A549 (cell line): ENCODE measurements around the gene PHTF1. TPM values are rescaled to one million over a fixed set of nuclear protein-coding genes. Genes with fewer than 3 reads are reported as not detected.

Source experiments
- ATAC-seq, 2 experiments: fragments of 200-7000 bp in 1 of 2; fragments of >200 bp in 1 of 2; cut with Nextera tagmentation in 1 of 2; cut with Tn5 transposase in 1 of 2; 3 replicates each; pipeline versions ENCODE4 v1.8.0 to v1.9.1; 2018 to 2020; ENCODE audit warnings: mild to moderate bottlenecking in 1 of 2, moderate library complexity in 1 of 2
- CTCF ChIA-PET: fragments of 300-600 bp; sonication (Branson Sonifier 250); formaldehyde crosslinking; extraction: SDS; loops from one replicate; lab custom pipeline; 2021; ENCODE audit warnings: antibody characterized with exemption, inconsistent platforms; lab: Yijun Ruan, JAX
- POLR2A ChIA-PET: fragments of 350-600 bp; formaldehyde crosslinking; extraction: SDS; loops from one replicate; lab custom pipeline; 2021; ENCODE audit warnings: antibody characterized with exemption, inconsistent platforms; lab: Yijun Ruan, JAX
- DNase-seq, 2 experiments: peaks; one replicate each; pipeline versions ENCODE4 v3.0.0 to v3.0.0-alpha.2; 2011 to 2016; ENCODE audit warnings: low read depth in 1 of 2, low spot score in 1 of 2
- FAIRE-seq: peaks from 2 replicates; lab custom pipeline; 2011; peaks lifted over from hg19 to GRCh38; lab: Jason Lieb, UNC
- H3K27ac ChIP-seq, 2 experiments: fragments of >200 bp; sonication (Bioruptor Twin); formaldehyde crosslinking; 3 replicates each; pipeline ENCODE4 v1.5.1; 2016 to 2017
- H3K4me1 ChIP-seq: fragments of >200 bp; sonication (Bioruptor Twin); formaldehyde crosslinking; 3 replicates; pipeline ENCODE4 v1.6.1; 2016
- H3K4me2 ChIP-seq: fragments of >200 bp; sonication (Bioruptor Twin); formaldehyde crosslinking; 3 replicates; pipeline ENCODE4 v1.6.1; 2016
- H3K4me3 ChIP-seq: fragments of >200 bp; sonication (Bioruptor Twin); formaldehyde crosslinking; 3 replicates; pipeline ENCODE4 v1.5.1; 2016
- H3K9me3 ChIP-seq: fragments of >200 bp; sonication (Bioruptor Twin); formaldehyde crosslinking; 3 replicates; pipeline ENCODE4 v1.6.1; 2016
- BCL3 ChIP-seq: fragments of >200 bp; sonication (Bioruptor Twin); formaldehyde crosslinking; IDR thresholded peaks from 3 replicates; pipeline ENCODE4 v1.6.1; 2016
- CBX8 ChIP-seq: fragments of 200-600 bp; sonication (generic); IDR thresholded peaks from 2 replicates; pipeline ENCODE4 v1.6.1; 2016
- CEBPB ChIP-seq, 2 experiments: fragments of >200 bp in 1 of 2; sonication (Bioruptor Twin) in 1 of 2; formaldehyde crosslinking in 1 of 2; IDR thresholded peaks; 2 replicates each; pipeline ENCODE4 v1.6.1; 2012 to 2016
- EP300 ChIP-seq, 2 experiments: fragments of >200 bp; sonication (Bioruptor Twin); formaldehyde crosslinking; IDR thresholded peaks; 2 replicates in 1 of 2; 3 replicates in 1 of 2; pipeline ENCODE4 v1.6.1; 2016 to 2017
- FOSB ChIP-seq: fragments of 250-450 bp; sonication (Bioruptor Pico); IDR thresholded peaks from 2 replicates; pipeline ENCODE4 v1.5.0; 2020; ENCODE audit warnings: mild to moderate bottlenecking, moderate library complexity
- FOSL2 ChIP-seq, 2 experiments: fragments of 450-650 bp in 1 of 2; fragments of >200 bp in 1 of 2; sonication (Bioruptor Twin) in 1 of 2; formaldehyde crosslinking; IDR thresholded peaks; 2 replicates each; pipeline versions ENCODE4 v1.5.0 to v1.6.1; 2016 to 2020; ENCODE audit warnings: mild to moderate bottlenecking in 1 of 2, moderate library complexity in 1 of 2
- HEYL ChIP-seq: fragments of 250-450 bp; sonication (Bioruptor Pico); IDR thresholded peaks from 2 replicates; pipeline ENCODE4 v1.8.0; 2021; ENCODE audit warnings: mild to moderate bottlenecking, moderate library complexity
- HOXB13 ChIP-seq: fragments of 250-450 bp; sonication (Bioruptor Pico); IDR thresholded peaks from 2 replicates; pipeline ENCODE4 v1.5.0; 2020; ENCODE audit warnings: low read depth, mild to moderate bottlenecking, moderate library complexity
- JUNB ChIP-seq: fragments of >200 bp; sonication (Bioruptor Twin); formaldehyde crosslinking; IDR thresholded peaks from 2 replicates; pipeline ENCODE4 v1.6.1; 2016
- KDM1A ChIP-seq: fragments of 200-600 bp; sonication (generic); IDR thresholded peaks from 2 replicates; pipeline ENCODE4 v1.6.1; 2016; ENCODE audit warnings: low read depth, mild to moderate bottlenecking
- KDM5A ChIP-seq: fragments of 200-600 bp; sonication (generic); IDR thresholded peaks from 2 replicates; pipeline ENCODE4 v1.6.1; 2016; ENCODE audit warnings: antibody characterized with exemption, mild to moderate bottlenecking
- NR3C1 ChIP-seq: fragments of >200 bp; sonication (Bioruptor Twin); formaldehyde crosslinking; IDR thresholded peaks from 3 replicates; pipeline ENCODE4 v1.6.1; 2017
- PBX3 ChIP-seq: IDR thresholded peaks from 2 replicates; pipeline ENCODE4 v1.6.1; 2012
- PHF8 ChIP-seq: fragments of 200-600 bp; sonication (generic); IDR thresholded peaks from 2 replicates; pipeline ENCODE4 v1.6.1; 2016; ENCODE audit warnings: low read depth, mild to moderate bottlenecking, antibody characterized with exemption, moderate library complexity, borderline replicate concordance
- POLR2A ChIP-seq: IDR thresholded peaks from 2 replicates; pipeline ENCODE4 v1.6.1; 2012; ENCODE audit warnings: mild to moderate bottlenecking, low read length
- POLR2AphosphoS2 ChIP-seq: conservative IDR thresholded peaks from 2 replicates; pipeline ENCODE4 v1.6.1; 2012; ENCODE audit warnings: low read length, improper control_type of control experiment, inconsistent platforms
- RCOR1 ChIP-seq: fragments of 150-350 bp; IDR thresholded peaks from 2 replicates; pipeline ENCODE4 v1.6.1; 2014; ENCODE audit warnings: antibody characterized with exemption, low read length, low read depth
- RFX5 ChIP-seq: fragments of 450-650 bp; IDR thresholded peaks from 2 replicates; pipeline ENCODE4 v1.7.1; 2014; ENCODE audit warnings: antibody characterized with exemption, mild to moderate bottlenecking, moderate library complexity
- RNF2 ChIP-seq: fragments of 200-600 bp; sonication (generic); IDR thresholded peaks from 2 replicates; pipeline ENCODE4 v1.6.1; 2016; ENCODE audit warnings: low read depth, mild to moderate bottlenecking, antibody characterized with exemption, moderate library complexity, borderline replicate concordance
- SMC3 ChIP-seq: fragments of >200 bp; sonication (Bioruptor Twin); formaldehyde crosslinking; IDR thresholded peaks from 3 replicates; pipeline ENCODE4 v1.6.1; 2018; ENCODE audit warnings: inconsistent platforms
- SREBF2 ChIP-seq: fragments of 450-650 bp; IDR thresholded peaks from 2 replicates; pipeline ENCODE4 v1.6.1; 2014; ENCODE audit warnings: mild to moderate bottlenecking, moderate library complexity
- TP53 ChIP-seq: fragments of 250-450 bp; sonication (Bioruptor Pico); IDR thresholded peaks from 2 replicates; pipeline ENCODE4 v1.5.0; 2021; ENCODE audit warnings: mild to moderate bottlenecking, moderate library complexity
- USF2 ChIP-seq: fragments of 450-650 bp; IDR thresholded peaks from 2 replicates; pipeline ENCODE4 v1.6.1; 2014; ENCODE audit warnings: antibody characterized with exemption
- ZC3H11A ChIP-seq: fragments of 450-650 bp; IDR thresholded peaks from 2 replicates; pipeline ENCODE4 v1.6.1; 2014; ENCODE audit warnings: antibody characterized with exemption, mild to moderate bottlenecking
- ZFP36 ChIP-seq: fragments of 450-650 bp; IDR thresholded peaks from 2 replicates; pipeline ENCODE4 v1.6.1; 2014; ENCODE audit warnings: borderline replicate concordance; ENCODE audit not compliant: partially characterized antibody
- ZSCAN20 ChIP-seq: fragments of 250-450 bp; sonication (Bioruptor Pico); IDR thresholded peaks from 2 replicates; pipeline ENCODE4 v1.8.0; 2022; ENCODE audit warnings: mild to moderate bottlenecking, moderate library complexity
- WGBS: methylation state at CpG from one replicate; pipeline ENCODE4 v1.1.6; 2017; ENCODE audit errors: missing lambda C conversion rate; 5-methylcytosine and 5-hydroxymethylcytosine counted together
- polyA plus RNA-seq, 4 experiments: library from polyadenylated mRNA; depleted of rRNA in 3 of 4; stranded (reverse); fragments of >200 nt; fragmentation: RNase III in 1 of 4; extraction: RNeasy Plus Mini Kit Qiagen cat#74134 plus additional on column Dnase treatment in 1 of 4; gene quantifications; 2 replicates in 3 of 4; 3 replicates in 1 of 4; pipeline ENCODE4 v1.2.3, GENCODE V29; 2011 to 2017

Gene PHTF1
- polyA plus RNA-seq, 2 of the 4 experiments (the other 2 are of a cell fraction), result 17.0 to 17.1 TPM

- peaks cover 17% of the 10 kb centered on the region for H3K4me1 ChIP-seq
- H3K27ac ChIP-seq, result no peak overlapping the region
- CTCF ChIA-PET, result interaction anchor here (0.6 kb wide), 1 partner anchor 34 kb away, joined by 3 read pairs; no protein-coding TSS in a partner anchor
- no peak overlapping the region for H3K4me2 ChIP-seq
- TF ChIP-seq RCOR1 (no peak), HEYL (no peak), KDM1A (no peak), ZSCAN20 (CRISPR knock-in tag) (no peak), EP300 (IDR thresholded peaks at IDR 0.05) (no peak), NR3C1 (no peak), JUNB (no peak), SMC3 (no peak), FOSL2 (IDR thresholded peaks at IDR 0.05) (no peak), FOSL2 (CRISPR knock-in tag; IDR thresholded peaks at IDR 0.05) (no peak), ZC3H11A (no peak), CBX8 (no peak)
- ATAC-seq (no peak), DNase-seq (no peak), FAIRE-seq (no peak)
- H3K9me3 ChIP-seq, result no peaks in the 10 kb centered on the region
- POLR2A ChIA-PET, result no interaction called here
- WGBS, result 61% methylated on average over 2 of the region's 2 CpGs
- H3K4me3 ChIP-seq, result no peak overlapping the region
These were observed 23.1 kb upstream of the PHTF1 start for GRCh38 chr1:113782406-113782805.

GRCh38 chr1:113780374-113781146 lies 21.3 kb upstream of the PHTF1 start:
- no peak for DNase-seq
- ATAC-seq, result no peak
- CTCF ChIA-PET, result no interaction called here
- no peak for TF ChIP-seq RNF2
- TF ChIP-seq SREBF2, result no peak
- TF ChIP-seq PHF8, result no peak
- no peak for TF ChIP-seq TP53 (CRISPR knock-in tag)
- TF ChIP-seq HOXB13 (CRISPR knock-in tag), result no peak
- no peak for TF ChIP-seq RFX5
- TF ChIP-seq USF2, result no peak
- no peak for TF ChIP-seq FOSB (CRISPR knock-in tag)
- no peak for TF ChIP-seq SMC3
- TF ChIP-seq POLR2A, result no peak
- TF ChIP-seq KDM5A, result no peak
- TF ChIP-seq POLR2AphosphoS2, result no peak
- no peak for TF ChIP-seq ZFP36
- TF ChIP-seq BCL3, result no peak
- no peak for TF ChIP-seq PBX3
- no peak for TF ChIP-seq CEBPB (IDR thresholded peaks at IDR 0.05)
- FAIRE-seq, result no peak
- Histone ChIP-seq H3K9me3 (no peaks in the 10 kb centered on the region), H3K27ac (no peak overlapping the region), H3K4me2 (no peak overlapping the region), H3K4me3 (no peak overlapping the region), H3K4me1 (peaks cover 6% of the 10 kb centered on the region)
- WGBS, result 87% methylated on average over 5 of the region's 5 CpGs
- POLR2A ChIA-PET, result no interaction called here
